Neuronal stem cell (in vitro differentiated cells): ENCODE measurements around the gene PLAAT5.

Source experiments
- DNase-seq: peaks from one replicate; pipeline ENCODE4 v3.0.0-alpha.2; 2013; ENCODE audit warnings: low spot score
- H2AFZ ChIP-seq: one replicate; pipeline ENCODE4 v1.6.1; 2013; ENCODE audit warnings: mild to moderate bottlenecking, low read length, inconsistent platforms
- H2AK5ac ChIP-seq: 2 replicates; pipeline ENCODE4 v1.6.1; 2013; ENCODE audit warnings: low read depth, mild to moderate bottlenecking, inconsistent platforms, low read length, moderate library complexity, mixed read lengths
- H2BK120ac ChIP-seq: 2 replicates; pipeline ENCODE4 v1.6.1; 2013; ENCODE audit warnings: low read depth, mild to moderate bottlenecking, inconsistent platforms, low read length, moderate library complexity, mixed read lengths
- H2BK12ac ChIP-seq: one replicate; pipeline ENCODE4 v1.6.1; 2013; ENCODE audit warnings: low read length, inconsistent platforms
- H2BK15ac ChIP-seq: 2 replicates; pipeline ENCODE4 v1.6.1; 2013; ENCODE audit warnings: mild to moderate bottlenecking, low read length, inconsistent platforms, mixed read lengths
- H2BK5ac ChIP-seq: one replicate; pipeline ENCODE4 v1.6.1; 2013; ENCODE audit warnings: inconsistent platforms, mild to moderate bottlenecking, low read length, moderate library complexity
- H3K14ac ChIP-seq: one replicate; pipeline ENCODE4 v1.6.1; 2013; ENCODE audit warnings: low read length, inconsistent platforms
- H3K18ac ChIP-seq: 2 replicates; pipeline ENCODE4 v1.6.1; 2013; ENCODE audit warnings: low read length, inconsistent platforms
- H3K23ac ChIP-seq: 2 replicates; pipeline ENCODE4 v1.6.1; 2013; ENCODE audit warnings: low read depth, mild to moderate bottlenecking, mixed read lengths, low read length, inconsistent platforms; ENCODE audit not compliant: poor library complexity
- H3K27ac ChIP-seq: replicated peaks from 3 replicates; pipeline ENCODE4 v1.5.1; 2013; ENCODE audit warnings: low read length, inconsistent platforms
- H3K27me3 ChIP-seq, 3 experiments: 2 replicates each; pipeline ENCODE4 v1.6.1; 2013; ENCODE audit warnings: low read length in 3 of 3, mild to moderate bottlenecking in 2 of 3, inconsistent platforms in 1 of 3, low read depth in 1 of 3, mixed read lengths in 1 of 3, moderate library complexity in 1 of 3; ENCODE audit not compliant: control insufficient read depth in 3 of 3, insufficient read depth in 3 of 3
- H3K36me3 ChIP-seq, 2 donors: replicated peaks in 1 of 2; 2 replicates each; pipeline ENCODE4 v1.6.1; 2013; ENCODE audit warnings: low read length in 2 of 2; ENCODE audit not compliant: control insufficient read depth in 2 of 2, insufficient read depth in 2 of 2
- H3K4ac ChIP-seq: 2 replicates; pipeline ENCODE4 v1.6.1; 2013; ENCODE audit warnings: inconsistent platforms, mild to moderate bottlenecking, low read length, moderate library complexity
- H3K4me1 ChIP-seq, 2 donors: 1 replicate in 1 of 2; 2 replicates in 1 of 2; pipeline ENCODE4 v1.6.1; 2013; ENCODE audit warnings: low read length in 2 of 2, low read depth in 1 of 2; ENCODE audit not compliant: control insufficient read depth in 2 of 2, insufficient read depth in 1 of 2
- H3K4me2 ChIP-seq: one replicate; pipeline ENCODE4 v1.6.1; 2013; ENCODE audit warnings: mild to moderate bottlenecking, low read length, inconsistent platforms; ENCODE audit not compliant: insufficient read depth, poor library complexity, severe bottlenecking
- H3K4me3 ChIP-seq, 2 donors: 2 replicates each; pipeline ENCODE4 v1.5.1; 2013; ENCODE audit warnings: low read length in 2 of 2, mild to moderate bottlenecking in 2 of 2, inconsistent platforms in 1 of 2, moderate library complexity in 1 of 2
- H3K79me1 ChIP-seq: one replicate; pipeline ENCODE4 v1.6.1; 2013; ENCODE audit warnings: low read depth, mild to moderate bottlenecking, inconsistent platforms, low read length, moderate library complexity
- H3K9ac ChIP-seq: one replicate; pipeline ENCODE4 v1.6.1; 2013; ENCODE audit warnings: mild to moderate bottlenecking, low read depth, low read length, inconsistent platforms; ENCODE audit not compliant: poor library complexity
- H3K9me3 ChIP-seq, 2 donors: replicated peaks in 1 of 2; 2 replicates each; pipeline versions ENCODE3 to v1.6.1; 2013; ENCODE audit warnings: low read length in 2 of 2, mild to moderate bottlenecking in 2 of 2, inconsistent platforms in 1 of 2, low read depth in 1 of 2, mixed read lengths in 1 of 2, moderate library complexity in 1 of 2; ENCODE audit not compliant: control insufficient read depth in 2 of 2, insufficient read depth in 1 of 2
- H4K8ac ChIP-seq: one replicate; pipeline ENCODE4 v1.6.1; 2013; ENCODE audit warnings: low read depth, mild to moderate bottlenecking, inconsistent platforms, low read length, moderate library complexity
- H4K91ac ChIP-seq: one replicate; pipeline ENCODE4 v1.6.1; 2013; ENCODE audit warnings: low read length, low read depth, mild to moderate bottlenecking, inconsistent platforms; ENCODE audit not compliant: poor library complexity
- WGBS, 2 donors: extraction: QIAGEN DNeasy Blood & Tissue Kit; methylation state at CpG; one replicate each; pipeline ENCODE4 v1.1.7; 2013; ENCODE audit warnings: missing lambda C conversion rate in 2 of 2, mixed read lengths in 1 of 2; ENCODE audit not compliant: insufficient read length in 2 of 2, insufficient replicate concordance in 1 of 2; ENCODE audit errors: extremely low coverage in 2 of 2; 5-methylcytosine and 5-hydroxymethylcytosine counted together

The PLAAT5 gene

DNA sequence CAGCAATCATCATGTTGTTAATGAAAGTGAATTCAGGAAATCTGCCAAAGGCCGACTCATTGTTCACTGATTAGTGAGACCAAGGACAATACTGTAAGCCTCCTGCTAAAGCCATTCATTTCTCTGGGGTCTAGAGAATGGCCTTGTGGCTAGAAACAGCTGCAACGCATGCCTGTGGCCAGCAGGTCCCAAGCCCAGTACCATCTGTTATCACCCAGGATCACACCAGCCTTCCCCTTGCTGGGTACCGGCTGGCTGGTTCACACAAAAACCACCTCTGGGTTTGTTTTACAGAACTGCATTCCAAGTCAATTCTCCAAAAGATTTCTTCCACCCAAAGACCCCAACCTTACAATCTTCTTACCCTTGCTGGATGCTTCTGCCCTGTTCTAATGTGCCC is 1.1 kb downstream of the PLAAT5 start:
- WGBS, 2 donors: no CpG with 5 or more reads among the region's 3 CpGs
- Histone ChIP-seq H3K23ac (no peak overlapping the region), H3K27ac (no peak overlapping the region), H2BK12ac (no peak overlapping the region), H2BK15ac (no peak overlapping the region), H4K8ac (no peak overlapping the region), H3K18ac (peak overlapping the region; percentile 61), H3K4ac (no peak overlapping the region), H3K14ac (peak overlapping the region; percentile 1), H2BK5ac (no peak overlapping the region), H3K4me2 (peak overlapping the region; percentile 90), H2AFZ (no peak overlapping the region), H3K4me1 (peaks cover 0 to 11% of the 10 kb centered on the region in 2 donors), H3K9ac (no peak overlapping the region), H2AK5ac (peak overlapping the region; percentile 49), H3K4me3 (no peak overlapping the region), H3K79me1 (no peaks in the 10 kb centered on the region), H3K36me3 (no peaks in the 10 kb centered on the region), H3K9me3 (peaks cover 0 to 6% of the 10 kb centered on the region in 2 donors), H3K27me3 (peaks cover 0 to 51% (median 0%) of the 10 kb centered on the region in 3 experiments), H4K91ac (no peak overlapping the region), H2BK120ac (no peak overlapping the region)
- no peak for DNase-seq

DNA sequence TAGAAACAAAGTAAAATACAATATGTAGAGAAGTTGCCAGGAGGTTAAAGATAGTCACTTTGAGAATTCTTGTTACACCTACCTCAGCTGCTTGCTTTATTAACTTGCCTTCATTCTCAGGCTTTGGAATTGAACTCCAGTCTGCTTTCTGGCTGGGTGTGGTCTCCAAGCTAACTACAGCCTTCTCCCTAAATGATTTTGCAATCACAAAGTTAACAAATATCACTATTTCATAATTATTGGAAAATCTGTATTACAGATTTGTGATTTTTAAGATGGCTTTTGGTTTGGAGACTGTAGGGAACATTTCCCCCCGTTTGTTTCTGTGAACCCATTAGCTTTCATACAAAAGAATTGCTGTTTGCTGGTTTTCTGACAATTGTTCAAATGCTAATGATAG is 2.2 kb downstream of the PLAAT5 start:
- peaks cover 0 to 11% of the 10 kb centered on the region in 2 donors for H3K4me1 ChIP-seq
- no peak overlapping the region for H3K4me2 ChIP-seq
- no peak overlapping the region for H2AK5ac ChIP-seq
- peaks cover 0 to 47% (median 0%) of the 10 kb centered on the region in 3 experiments for H3K27me3 ChIP-seq
- no peak overlapping the region for H2BK12ac ChIP-seq
- H4K91ac ChIP-seq: no peak overlapping the region
- H3K27ac ChIP-seq: no peak overlapping the region
- no peak overlapping the region for H3K9ac ChIP-seq
- WGBS, 2 donors: no CpG with 5 or more reads among the region's 1 CpG
- H3K4ac ChIP-seq: no peak overlapping the region
- no peak overlapping the region for H2BK120ac ChIP-seq
- H3K18ac ChIP-seq: no peak overlapping the region
- no peak overlapping the region for H3K14ac ChIP-seq
- peaks cover 0 to 6% of the 10 kb centered on the region in 2 donors for H3K9me3 ChIP-seq
- no peak overlapping the region for H3K4me3 ChIP-seq
- H3K36me3 ChIP-seq: no peaks in the 10 kb centered on the region
- H3K79me1 ChIP-seq: no peaks in the 10 kb centered on the region
- no peak overlapping the region for H2BK15ac ChIP-seq
- H3K23ac ChIP-seq: no peak overlapping the region
- H2BK5ac ChIP-seq: no peak overlapping the region
- no peak for DNase-seq
- no peak overlapping the region for H2AFZ ChIP-seq
- no peak overlapping the region for H4K8ac ChIP-seq

DNA sequence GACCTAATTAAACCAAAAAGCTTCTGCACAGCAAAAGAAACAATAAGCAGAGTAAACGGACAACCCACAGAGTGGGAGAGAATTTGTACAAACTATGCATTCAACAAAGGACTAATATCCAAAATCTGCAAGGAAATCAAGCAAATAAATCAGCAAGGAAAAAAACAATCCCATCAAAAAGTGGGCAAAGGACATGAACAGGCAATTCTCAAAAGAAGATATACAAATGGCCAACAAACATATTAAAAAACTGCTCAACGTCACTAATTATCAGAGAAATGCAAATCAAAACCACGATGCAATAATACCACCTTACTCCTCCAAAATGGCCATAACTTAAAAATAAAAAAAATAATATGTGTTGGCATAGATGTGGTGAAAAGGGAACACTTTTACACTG is 5.2 kb downstream of the PLAAT5 start:
- Histone ChIP-seq H3K4ac (no peak overlapping the region), H2BK12ac (no peak overlapping the region), H3K27me3 (peaks cover 0 to 24% (median 0%) of the 10 kb centered on the region in 3 experiments), H3K23ac (no peak overlapping the region), H3K79me1 (no peaks in the 10 kb centered on the region), H4K91ac (no peak overlapping the region), H3K4me1 (peaks cover 0 to 6% of the 10 kb centered on the region in 2 donors), H4K8ac (no peak overlapping the region), H2BK120ac (no peak overlapping the region), H2BK15ac (no peak overlapping the region), H3K4me3 (no peak overlapping the region), H3K4me2 (no peak overlapping the region), H3K9me3 (no peaks in the 10 kb centered on the region), H2AFZ (no peak overlapping the region), H3K14ac (no peak overlapping the region), H3K9ac (no peak overlapping the region), H2AK5ac (no peak overlapping the region), H3K27ac (no peak overlapping the region), H2BK5ac (no peak overlapping the region), H3K18ac (no peak overlapping the region), H3K36me3 (no peaks in the 10 kb centered on the region)
- DNase-seq: no peak
- no CpG with 5 or more reads among the region's 3 CpGs for WGBS, 2 donors

- Histone ChIP-seq H2BK12ac (no peak overlapping the region), H3K4ac (no peak overlapping the region), H3K4me3 (no peak overlapping the region), H3K36me3 (no peaks in the 10 kb centered on the region), H4K91ac (no peak overlapping the region), H3K9me3 (no peaks in the 10 kb centered on the region), H2BK5ac (no peak overlapping the region), H3K79me1 (no peaks in the 10 kb centered on the region), H3K4me1 (no peaks in the 10 kb centered on the region), H3K9ac (no peak overlapping the region), H3K27ac (no peak overlapping the region), H3K14ac (no peak overlapping the region), H2BK15ac (no peak overlapping the region), H2AK5ac (no peak overlapping the region), H4K8ac (no peak overlapping the region), H2AFZ (no peak overlapping the region), H3K18ac (no peak overlapping the region), H3K4me2 (no peak overlapping the region), H2BK120ac (no peak overlapping the region), H3K23ac (no peak overlapping the region), H3K27me3 (no peaks in the 10 kb centered on the region)
- no CpG with 5 or more reads among the region's 6 CpGs for WGBS, 2 donors
- no peak for DNase-seq
These were observed 10.9 kb downstream of the PLAAT5 start for GRCh38 chr11:63480039-63480438.
